Activated T-cell treated with anti-CD3 and anti-CD28 coated beads, Interleukin-2, amount 50 U/mL, for 1 hour (primary cell): ENCODE data around the gene CHST6.
"Not testable (repeated sequence)": the region's sequence is repeated elsewhere in the genome, so short reads cannot be mapped to it uniquely, and the experiment has no call there.

Experiments used
- DNase-seq: peaks from one replicate; pipeline ENCODE4 v3.0.0-alpha.2; 2020

Gene CHST6

DNA sequence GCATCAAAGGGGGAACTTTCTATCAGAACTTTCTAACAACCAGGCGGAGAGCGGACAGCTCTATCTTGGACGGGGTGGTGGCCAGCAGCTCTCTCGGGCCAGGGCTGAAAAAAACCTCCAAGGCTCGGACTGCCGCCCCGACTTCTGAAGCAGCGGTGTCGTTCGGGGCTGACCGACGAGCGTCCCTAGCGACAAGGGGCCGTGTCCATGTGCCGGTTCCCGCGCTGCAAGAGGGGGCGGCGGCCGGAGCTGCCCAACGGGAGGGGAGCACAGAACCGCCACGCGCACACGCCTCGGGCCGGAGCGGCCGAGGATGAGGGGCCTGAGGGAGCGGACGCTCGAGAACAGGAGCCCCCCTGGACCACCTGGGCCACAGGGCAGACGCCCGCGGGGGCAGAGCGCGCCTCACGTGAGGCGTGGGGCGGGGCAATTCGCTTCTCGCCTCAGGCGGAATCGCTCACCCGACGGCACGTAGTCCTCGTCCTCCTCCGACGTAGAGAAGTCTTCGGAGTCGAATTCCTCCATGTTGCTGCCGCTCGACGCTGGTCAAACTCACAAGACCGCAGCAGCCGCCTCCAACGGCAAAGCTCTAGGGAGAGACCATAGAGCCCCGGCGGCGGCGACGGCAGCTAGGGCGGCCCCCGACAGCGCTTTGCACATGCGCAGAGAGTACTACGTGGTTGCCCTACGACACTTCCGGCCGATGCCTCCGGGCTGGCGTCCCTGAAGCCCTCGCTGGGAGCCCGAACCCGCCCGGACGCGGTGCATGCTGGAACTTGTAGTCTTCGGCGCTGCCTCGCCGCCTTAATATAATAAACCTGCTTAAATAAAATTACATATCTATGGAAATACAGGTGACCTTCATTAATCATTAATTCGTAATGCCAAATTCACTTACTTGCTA lies 62.2 kb downstream of the CHST6 start, which contains the start of gene CFDP1:
TSS of gene CFDP1 (minus strand) at position 676 of the 904 bp plus-strand sequence. CDS start at position 525, 151 bp downstream.
- peak; percentile 95 for DNase-seq

DNA sequence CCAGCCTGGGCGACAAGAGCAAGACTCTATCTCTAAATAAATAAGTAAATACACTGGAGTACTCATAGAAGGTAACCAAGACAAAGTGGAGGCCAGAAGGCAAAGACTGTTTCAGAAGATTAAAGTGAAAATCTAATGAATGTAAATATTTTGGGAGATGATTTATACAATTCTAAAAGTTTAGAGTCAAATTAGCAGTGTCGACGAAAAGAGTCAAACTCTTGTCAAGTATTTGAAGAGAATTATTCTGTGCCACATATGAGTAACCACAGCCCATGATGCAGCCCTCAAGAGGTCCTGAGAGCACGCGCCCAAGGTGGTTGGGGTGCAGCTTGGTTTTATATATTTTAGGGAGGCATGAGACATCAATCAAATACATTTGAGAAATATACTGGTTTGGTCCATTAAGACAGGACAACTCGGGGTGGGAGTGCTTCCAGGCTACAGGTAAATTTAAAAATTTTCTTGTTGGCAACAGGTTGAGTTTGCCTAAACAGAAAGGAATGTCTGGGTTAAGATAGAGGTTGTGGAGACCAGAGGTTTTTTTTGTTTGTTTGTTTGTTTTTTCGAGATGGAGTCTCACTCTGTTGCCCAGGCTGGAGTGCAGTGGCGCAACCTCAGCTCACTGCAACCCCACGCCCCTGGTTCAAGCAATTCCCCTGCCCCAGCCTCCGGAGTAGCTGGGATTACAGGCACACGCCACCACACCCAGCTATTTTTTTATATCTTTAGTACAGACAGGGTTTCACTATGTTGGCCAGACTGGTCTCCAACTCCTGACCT lies 65.4 kb downstream of the CHST6 start:
- no peak for DNase-seq

DNA sequence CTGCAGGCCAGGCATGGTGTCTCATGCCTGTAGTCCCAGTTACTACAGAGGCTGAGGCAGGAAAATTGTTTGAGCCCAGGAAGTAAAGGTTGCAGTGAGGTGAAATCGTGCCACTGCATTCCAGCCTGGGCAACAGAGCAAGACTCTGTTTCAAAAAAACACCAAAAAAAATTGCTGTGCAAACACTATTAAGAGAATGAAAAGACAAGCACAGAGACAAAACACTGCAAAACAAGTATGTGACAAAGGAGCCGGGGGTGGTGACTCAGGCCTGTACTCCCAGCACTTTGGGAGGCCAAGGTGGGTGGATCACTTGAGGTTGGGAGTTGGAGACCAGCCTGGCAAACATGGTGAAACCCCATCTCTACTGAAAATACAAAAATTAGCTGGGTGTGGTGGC lies 68.7 kb downstream of the CHST6 start:
- not testable (repeated sequence) for DNase-seq

DNA sequence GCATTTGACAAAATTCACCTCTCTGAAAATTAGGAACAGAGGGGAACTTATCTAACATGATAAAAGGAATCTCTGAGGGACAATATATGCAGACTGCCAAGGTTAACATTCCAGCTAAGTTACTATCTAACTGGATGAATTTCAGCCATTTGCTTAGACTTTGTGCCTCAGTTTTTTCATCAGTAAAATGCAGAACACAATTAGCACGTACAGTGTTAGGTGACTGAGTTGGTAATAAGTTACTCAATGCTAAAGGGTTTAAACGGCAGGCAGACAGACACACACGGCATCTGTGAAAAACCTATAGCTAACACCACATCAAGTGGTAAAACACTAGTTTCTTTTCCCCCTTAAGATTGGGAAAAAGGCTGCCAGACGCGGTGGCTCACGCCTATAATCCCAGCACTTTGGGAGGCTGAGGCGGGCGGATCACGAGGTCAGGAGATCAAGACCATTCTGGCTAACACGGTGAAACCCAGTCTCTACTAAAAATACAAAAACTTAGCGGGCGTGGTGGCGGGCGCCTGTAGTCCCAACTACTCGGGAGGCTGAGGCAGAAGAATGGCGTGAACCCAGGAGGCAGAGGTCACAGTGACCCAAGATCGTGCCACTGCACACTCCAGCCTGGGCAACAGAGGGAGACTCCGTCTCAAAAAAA lies 71.0 kb downstream of the CHST6 start:
- not testable (repeated sequence) for DNase-seq

DNA sequence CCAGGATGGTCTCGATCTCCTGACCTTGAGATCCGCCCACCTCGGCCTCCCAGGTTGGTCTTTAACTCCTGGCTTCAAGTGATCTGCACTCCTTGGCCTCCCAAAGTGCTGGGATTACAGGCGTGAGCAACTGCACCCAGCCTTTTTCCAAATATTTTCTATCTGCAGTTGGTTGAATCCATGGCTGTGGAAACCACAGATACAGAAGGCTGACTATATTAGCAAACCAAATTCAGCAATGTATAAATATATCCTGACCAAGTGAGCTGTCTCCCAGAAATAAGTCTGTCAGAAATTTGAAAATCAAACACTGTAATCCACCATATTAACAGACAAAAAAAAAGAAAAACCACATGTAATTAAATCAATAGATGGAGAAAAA lies 71.5 kb downstream of the CHST6 start:
- DNase-seq: no peak
